NCI-H510A treated with DMSO at 0.1 percent for 48 hours (cell line): Measurements from ENCODE around the gene GRIA1.
"Not testable (repeated sequence)": the region's sequence is repeated elsewhere in the genome, so short reads cannot be mapped to it uniquely, and the experiment has no call there.

ENCODE experiments used
- DNase-seq: peaks from one replicate; lab custom pipeline; 2025; lab: John Stamatoyannopoulos, UW

The GRIA1 gene

DNA sequence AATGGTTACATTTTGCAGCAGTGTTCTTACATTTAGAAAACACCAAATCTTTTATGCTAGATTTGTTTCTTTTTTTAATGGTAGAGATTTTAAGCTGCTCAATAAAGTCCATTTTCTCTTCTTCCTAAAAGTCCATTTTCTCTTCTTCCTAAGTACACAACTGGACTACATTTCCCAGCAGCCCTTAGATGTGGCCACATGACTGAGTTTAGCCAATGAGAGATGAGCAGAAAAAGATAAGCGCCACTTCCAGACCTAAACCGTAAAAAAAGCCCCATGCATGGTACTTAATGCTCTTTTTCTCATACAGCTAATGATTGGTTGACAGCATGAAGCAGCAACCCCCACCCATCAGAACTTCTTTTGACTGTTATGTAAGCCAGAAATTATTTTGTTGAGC lies 341.5 kb downstream of the GRIA1 start:
- no peak for DNase-seq

DNA sequence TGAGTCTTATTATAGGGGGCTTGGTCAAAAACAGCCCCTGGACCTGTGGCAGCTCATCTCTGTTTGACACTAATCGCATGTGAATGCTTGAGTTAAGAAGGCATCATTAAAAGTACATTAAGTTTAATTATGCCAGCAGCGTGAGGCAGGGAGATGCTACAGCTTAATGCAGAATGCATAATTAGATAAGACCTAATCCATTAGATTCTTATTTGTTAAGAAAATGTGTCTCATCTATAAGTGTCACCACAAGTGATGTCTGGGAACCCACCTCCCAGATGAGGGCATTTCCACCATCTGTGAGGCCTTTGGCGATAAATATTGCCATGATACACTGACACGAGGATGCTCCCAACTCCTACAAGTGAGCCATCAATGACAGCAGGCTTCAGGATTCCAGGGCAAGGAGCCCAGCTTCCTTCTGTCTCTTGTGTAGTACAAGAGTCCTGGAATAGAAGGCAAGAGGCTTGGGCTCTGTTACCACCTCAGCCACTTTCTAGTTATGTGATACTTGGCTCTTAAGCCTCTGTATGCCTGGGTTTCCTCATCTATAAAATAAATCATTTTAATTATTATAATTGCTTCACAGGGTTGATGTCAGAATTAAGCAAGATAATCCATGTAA lies 345.5 kb downstream of the GRIA1 start:
- DNase-seq, result no peak

DNA sequence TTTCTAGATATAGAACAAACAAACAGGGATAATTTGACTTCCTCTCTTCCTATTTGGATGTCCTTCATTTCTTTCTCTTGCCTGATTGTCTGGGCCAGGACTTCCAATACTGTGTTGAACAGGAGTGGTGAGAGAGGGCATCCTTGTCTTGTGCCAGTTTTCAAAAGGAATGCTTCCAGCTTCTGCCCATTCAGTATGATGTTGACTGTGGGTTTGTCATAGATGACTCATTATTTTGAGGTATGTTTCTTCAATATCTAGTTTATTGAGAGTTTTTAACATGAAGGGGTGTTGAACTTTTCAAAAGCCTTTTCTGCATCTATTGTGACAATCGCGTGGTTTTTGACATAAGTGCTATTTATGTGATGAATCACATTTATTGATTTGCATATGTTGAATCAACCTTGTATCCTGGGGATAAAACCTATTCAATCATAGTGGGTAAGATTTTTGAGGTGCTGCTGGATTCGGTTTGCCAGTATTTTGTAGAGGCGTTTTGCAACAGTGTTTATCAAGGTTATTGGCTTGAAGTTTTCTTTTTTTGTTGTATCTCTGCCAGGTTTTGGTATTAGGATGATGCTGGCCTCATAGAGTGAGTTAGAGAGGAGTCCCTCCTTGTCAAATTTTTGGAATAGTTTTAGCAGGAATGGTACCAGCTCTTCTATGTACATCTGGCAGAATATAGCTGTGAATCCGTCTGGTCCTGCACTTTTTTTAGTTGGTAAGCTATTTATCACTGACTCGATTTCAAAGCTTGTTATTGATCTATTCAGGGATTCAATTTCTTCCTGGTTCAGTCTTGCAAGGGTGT lies 359.0 kb downstream of the GRIA1 start:
- not testable (repeated sequence) for DNase-seq

DNA sequence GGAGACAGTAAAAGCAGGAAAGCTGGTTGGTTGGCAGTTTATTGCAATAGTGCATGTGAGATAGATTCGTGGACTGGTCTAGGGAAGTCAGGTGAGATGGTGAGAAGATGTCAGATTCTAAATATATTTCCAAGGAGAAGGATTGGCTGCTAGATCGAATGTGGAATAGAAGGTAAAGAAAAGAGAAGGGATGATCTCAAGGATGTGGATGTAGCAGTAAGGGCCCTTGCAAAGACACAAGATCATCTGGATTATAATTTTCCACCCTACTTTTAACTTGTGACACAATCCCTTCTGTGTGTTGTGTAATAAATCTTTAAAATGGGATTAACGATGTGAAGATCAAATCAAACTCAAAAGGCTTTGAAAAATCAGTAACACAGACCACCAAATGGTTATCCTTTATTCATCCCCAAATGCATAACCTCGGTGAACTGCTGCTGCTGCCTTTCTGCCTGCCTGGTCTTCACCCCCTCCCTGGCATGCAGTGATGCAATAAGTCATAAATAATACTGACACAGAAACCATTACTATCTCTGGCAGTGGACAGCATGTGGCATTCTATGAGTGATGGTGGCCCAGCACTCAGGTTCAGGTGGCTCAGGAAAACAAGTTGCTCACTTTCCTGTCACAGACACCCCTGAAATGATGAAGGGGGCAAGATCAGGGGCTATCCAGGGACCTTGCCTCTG lies 369.9 kb downstream of the GRIA1 start:
- DNase-seq, result no peak

DNA sequence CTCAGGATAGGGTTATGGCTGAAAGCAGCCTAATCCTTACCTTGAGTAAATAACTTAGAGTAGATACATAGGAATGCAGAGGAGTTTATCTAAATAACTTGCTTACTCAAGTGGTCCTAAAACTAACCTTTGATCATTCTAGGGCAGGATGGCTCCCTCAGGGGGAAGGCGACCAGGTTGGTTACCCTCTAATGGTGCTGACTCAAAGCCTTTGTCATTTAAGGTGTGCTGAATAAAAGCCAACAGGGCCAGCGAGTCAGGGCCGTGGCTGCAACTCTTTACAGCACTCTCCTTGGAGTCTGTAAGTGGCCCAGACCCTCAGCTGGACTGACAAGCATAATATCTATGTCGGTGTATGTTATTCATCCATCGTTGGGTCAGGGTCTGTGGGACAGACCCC lies 372.4 kb downstream of the GRIA1 start:
- DNase-seq, result not testable (repeated sequence)
